Nephron progenitor cell (in vitro differentiated cells): ENCODE measurements around the gene LARGE2.
A peak's percentile ranks its signal among the peaks of the same experiment; 100 is the strongest.

Experiments
- DNase-seq: peaks from one replicate; pipeline ENCODE4 v3.0.0; 2021
- H3K27ac Mint-ChIP-seq: 2 replicates; pipeline ENCODE4 v1.8.0; 2021; ENCODE audit warnings: mild to moderate bottlenecking, moderate library complexity, mixed read lengths
- H3K27me3 Mint-ChIP-seq: 2 replicates; pipeline ENCODE4 v1.8.0; 2021; ENCODE audit warnings: mild to moderate bottlenecking, low read depth, mixed read lengths; ENCODE audit not compliant: poor library complexity
- H3K36me3 Mint-ChIP-seq: 2 replicates; pipeline ENCODE4 v1.8.0; 2021; ENCODE audit warnings: low read depth, mixed read lengths
- H3K4me1 Mint-ChIP-seq: 2 replicates; pipeline ENCODE4 v1.8.0; 2021; ENCODE audit warnings: mixed read lengths
- H3K4me3 Mint-ChIP-seq: 2 replicates; pipeline ENCODE4 v1.8.0; 2021; ENCODE audit warnings: mild to moderate bottlenecking, moderate library complexity, mixed read lengths
- H3K9me3 Mint-ChIP-seq: 2 replicates; pipeline ENCODE4 v1.8.0; 2021; ENCODE audit warnings: mild to moderate bottlenecking, moderate library complexity, mixed read lengths
- CTCF ChIP-seq: fragments of 200-600 bp; sonication (generic); IDR thresholded peaks from 2 replicates; pipeline ENCODE4 v1.5.0; 2021; ENCODE audit warnings: antibody characterized with exemption

The LARGE2 gene

GRCh38 chr11:45939836-45940235 lies 17.4 kb downstream of the LARGE2 start:
- Mint-ChIP-seq H3K36me3 (peaks cover 55% of the 10 kb centered on the region), H3K4me3 (no peak overlapping the region), H3K9me3 (no peaks in the 10 kb centered on the region), H3K27me3 (peaks cover 3% of the 10 kb centered on the region), H3K27ac (no peak overlapping the region), H3K4me1 (peaks cover 3% of the 10 kb centered on the region)
- TF ChIP-seq CTCF = no peak
- no peak for DNase-seq

GRCh38 chr11:45941285-45941684 lies 18.8 kb downstream of the LARGE2 start:
- Mint-ChIP-seq H3K36me3 (peaks cover 65% of the 10 kb centered on the region), H3K27ac (no peak overlapping the region), H3K4me1 (peaks cover 3% of the 10 kb centered on the region), H3K9me3 (no peaks in the 10 kb centered on the region), H3K27me3 (peaks cover 3% of the 10 kb centered on the region), H3K4me3 (no peak overlapping the region)
- no peak for DNase-seq
- no peak for TF ChIP-seq CTCF

- H3K4me3 Mint-ChIP-seq = no peak overlapping the region
- H3K27me3 Mint-ChIP-seq = peaks cover 3% of the 10 kb centered on the region
- TF ChIP-seq CTCF = no peak
- no peaks in the 10 kb centered on the region for H3K9me3 Mint-ChIP-seq
- H3K4me1 Mint-ChIP-seq = peaks cover 3% of the 10 kb centered on the region
- peaks cover 68% of the 10 kb centered on the region for H3K36me3 Mint-ChIP-seq
- no peak for DNase-seq
- H3K27ac Mint-ChIP-seq = peak overlapping the region; percentile 17
Measured at GRCh38 chr11:45942381-45942780, 19.9 kb downstream of the LARGE2 start.

GRCh38 chr11:45945397-45945999 lies 23.0 kb downstream of the LARGE2 start:
- Mint-ChIP-seq H3K27ac (peak overlapping the region; percentile 34), H3K4me1 (no peaks in the 10 kb centered on the region), H3K36me3 (peaks cover 85% of the 10 kb centered on the region), H3K27me3 (peaks cover 3% of the 10 kb centered on the region), H3K9me3 (no peaks in the 10 kb centered on the region), H3K4me3 (no peak overlapping the region)
- no peak for DNase-seq
- no peak for TF ChIP-seq CTCF

- no peak for TF ChIP-seq CTCF
- no peaks in the 10 kb centered on the region for H3K4me1 Mint-ChIP-seq
- peaks cover 69% of the 10 kb centered on the region for H3K36me3 Mint-ChIP-seq
- no peaks in the 10 kb centered on the region for H3K9me3 Mint-ChIP-seq
- H3K4me3 Mint-ChIP-seq = no peak overlapping the region
- peaks cover 3% of the 10 kb centered on the region for H3K27me3 Mint-ChIP-seq
- no peak for DNase-seq
- no peak overlapping the region for H3K27ac Mint-ChIP-seq
Measured at GRCh38 chr11:45947885-45948284, 25.4 kb downstream of the LARGE2 start.

- no peaks in the 10 kb centered on the region for H3K9me3 Mint-ChIP-seq
- peak overlapping the region; percentile 26 for H3K27ac Mint-ChIP-seq
- H3K4me3 Mint-ChIP-seq = no peak overlapping the region
- no peaks in the 10 kb centered on the region for H3K4me1 Mint-ChIP-seq
- no peak for TF ChIP-seq CTCF
- DNase-seq = no peak
- H3K27me3 Mint-ChIP-seq = peaks cover 3% of the 10 kb centered on the region
- H3K36me3 Mint-ChIP-seq = peaks cover 69% of the 10 kb centered on the region
Measured at GRCh38 chr11:45948356-45948755, 25.9 kb downstream of the LARGE2 start.
